NCI-H524 treated with DMSO at 0.1 percent for 48 hours (cell line): Measurements from ENCODE around the gene AUTS2.
"Not testable (repeated sequence)": the region's sequence is repeated elsewhere in the genome, so short reads cannot be mapped to it uniquely, and the experiment has no call there.

Experiments
- DNase-seq: peaks from one replicate; lab custom pipeline; 2025; lab: John Stamatoyannopoulos, UW

Gene AUTS2

DNA sequence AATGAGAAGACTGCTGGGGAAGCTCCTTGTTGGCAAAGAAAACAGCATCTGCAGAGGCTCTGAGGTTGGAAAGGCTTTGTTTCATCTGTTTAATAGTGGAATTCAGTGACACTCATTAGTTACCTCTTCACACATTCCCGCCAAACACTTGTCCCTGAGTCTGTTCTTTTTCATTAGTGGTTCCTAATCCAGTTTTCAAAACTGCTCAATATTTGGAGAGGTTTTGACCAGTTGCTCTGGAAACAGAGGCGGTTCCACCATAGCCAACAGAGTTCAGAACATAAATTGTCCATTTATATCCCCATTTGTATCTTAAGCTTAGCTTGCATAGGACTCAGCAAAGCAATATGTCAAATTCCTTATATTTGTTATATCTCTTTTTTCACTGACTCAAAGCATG is 754.6 kb downstream of the AUTS2 start:
- peak; percentile 61 for DNase-seq

DNA sequence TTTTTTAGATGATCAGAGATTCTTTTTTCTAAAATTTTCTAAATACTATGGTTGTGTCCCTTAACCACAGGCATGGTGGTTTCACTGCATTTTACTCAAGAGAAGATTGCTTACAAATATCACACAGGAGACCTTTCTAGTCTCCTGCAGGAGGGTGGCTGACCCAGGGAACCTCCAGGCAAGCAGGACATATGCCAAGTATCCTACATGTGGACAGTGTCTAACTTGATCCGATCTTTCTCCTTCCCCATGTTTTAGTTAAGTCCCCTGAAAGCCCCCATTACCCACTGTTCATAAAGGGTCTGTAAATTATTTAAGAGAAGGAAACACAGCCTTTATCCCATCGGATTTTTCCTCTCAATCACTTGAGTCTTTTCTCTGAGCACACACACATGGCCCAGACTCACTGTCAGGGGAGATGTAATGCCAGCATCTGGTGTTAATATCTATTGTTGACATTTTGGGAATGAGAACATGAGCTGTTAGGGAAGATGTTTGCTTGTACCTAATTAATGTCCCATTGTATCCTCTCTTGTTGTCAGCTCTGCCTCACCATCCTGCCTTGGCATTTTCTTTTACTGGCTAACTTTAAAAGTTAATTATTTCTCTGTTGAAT is 755.2 kb downstream of the AUTS2 start:
- DNase-seq, result peak; percentile 65

DNA sequence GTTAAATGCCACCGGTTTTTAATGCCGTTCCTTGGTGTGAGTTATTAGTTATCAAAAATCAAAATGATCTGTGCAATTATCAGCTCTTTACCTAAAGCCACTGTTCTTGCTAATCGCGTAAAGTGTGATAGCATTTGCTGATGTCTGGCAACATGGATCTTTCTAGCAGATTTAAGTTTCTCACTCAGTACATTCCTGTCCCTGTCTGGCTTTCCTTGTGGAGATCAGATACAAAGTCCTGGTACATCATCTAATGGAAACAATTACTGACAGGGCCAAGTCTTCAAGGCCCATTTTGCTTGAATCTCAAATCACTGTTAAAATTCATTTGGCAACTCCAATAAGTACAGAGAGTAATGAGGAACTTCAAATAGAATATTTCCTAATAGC is 755.7 kb downstream of the AUTS2 start:
- peak; percentile 66 for DNase-seq

DNA sequence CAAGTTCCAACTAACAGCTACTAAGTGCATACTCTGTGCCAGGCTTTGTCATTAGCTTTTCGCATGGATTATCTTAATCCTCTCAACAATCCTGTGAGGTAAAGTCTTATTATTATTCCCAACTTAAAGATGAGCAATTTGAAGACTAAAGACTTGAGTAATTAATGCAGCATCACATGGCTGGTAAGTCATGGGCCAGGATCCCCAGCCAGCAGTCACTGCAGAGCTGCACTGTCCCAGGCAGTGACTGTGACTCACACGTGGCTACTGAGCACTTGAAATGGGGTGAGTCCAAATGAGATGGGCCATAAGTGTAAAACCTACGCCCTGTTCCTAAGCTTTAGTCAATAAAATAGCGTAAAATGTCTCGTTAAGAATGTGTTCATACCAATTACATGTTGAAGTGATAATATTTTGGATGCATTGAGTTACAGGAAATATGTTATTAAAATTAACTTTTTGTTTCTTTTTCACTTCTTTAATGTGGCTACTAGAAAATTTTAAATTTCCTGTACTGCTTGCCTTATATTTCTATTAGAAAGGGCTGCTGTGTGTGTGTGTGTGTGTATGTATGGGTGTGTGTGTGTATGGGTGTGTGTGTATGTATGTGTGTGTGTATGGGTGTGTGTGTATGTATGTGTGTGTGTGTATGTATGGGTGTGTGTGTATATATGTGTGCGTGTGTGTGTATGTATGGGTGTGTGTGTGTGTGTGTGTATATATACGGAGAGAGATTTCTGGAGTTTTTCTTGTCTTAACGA is 756.3 kb downstream of the AUTS2 start:
- DNase-seq, result peak; percentile 77

DNA sequence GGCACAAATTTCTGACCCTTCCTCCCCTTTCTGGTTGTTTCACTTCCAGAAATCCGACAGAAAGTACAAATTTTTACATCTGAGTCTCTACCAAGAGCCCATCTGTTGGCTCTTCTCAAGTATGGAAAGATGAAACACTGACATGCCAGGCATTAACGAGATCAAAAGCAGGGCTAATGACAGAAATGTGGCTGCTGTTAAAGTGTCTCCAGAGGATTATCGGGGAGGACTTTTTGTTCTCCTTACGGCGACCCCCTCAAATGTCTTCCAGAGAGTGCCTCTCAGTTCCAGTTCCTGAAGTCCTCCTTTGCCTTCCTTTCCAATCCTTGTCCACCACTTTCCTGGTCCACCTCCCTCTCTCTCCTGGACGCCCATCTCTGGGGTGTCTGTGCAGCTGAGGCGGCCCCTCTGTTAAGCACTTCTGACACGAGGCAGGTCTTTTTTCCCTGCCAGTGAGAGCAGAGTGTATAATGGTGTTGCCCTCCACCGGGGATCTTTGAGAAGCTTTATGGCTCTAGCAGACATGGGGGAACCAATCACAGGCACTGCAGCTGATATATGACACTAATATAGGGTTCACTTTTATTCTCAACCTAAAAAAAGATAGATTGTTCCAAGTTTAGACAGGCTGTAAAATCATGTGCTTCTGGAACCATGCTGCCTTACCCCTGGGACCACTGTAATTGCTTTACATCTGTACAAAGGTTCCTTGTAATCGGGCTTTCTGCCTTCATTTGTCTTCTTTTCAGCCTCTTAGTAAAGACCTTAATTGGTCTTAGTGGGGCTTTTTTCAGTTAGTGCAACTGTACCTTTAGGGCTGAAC is 757.1 kb downstream of the AUTS2 start:
- DNase-seq, result peak; percentile 96

DNA sequence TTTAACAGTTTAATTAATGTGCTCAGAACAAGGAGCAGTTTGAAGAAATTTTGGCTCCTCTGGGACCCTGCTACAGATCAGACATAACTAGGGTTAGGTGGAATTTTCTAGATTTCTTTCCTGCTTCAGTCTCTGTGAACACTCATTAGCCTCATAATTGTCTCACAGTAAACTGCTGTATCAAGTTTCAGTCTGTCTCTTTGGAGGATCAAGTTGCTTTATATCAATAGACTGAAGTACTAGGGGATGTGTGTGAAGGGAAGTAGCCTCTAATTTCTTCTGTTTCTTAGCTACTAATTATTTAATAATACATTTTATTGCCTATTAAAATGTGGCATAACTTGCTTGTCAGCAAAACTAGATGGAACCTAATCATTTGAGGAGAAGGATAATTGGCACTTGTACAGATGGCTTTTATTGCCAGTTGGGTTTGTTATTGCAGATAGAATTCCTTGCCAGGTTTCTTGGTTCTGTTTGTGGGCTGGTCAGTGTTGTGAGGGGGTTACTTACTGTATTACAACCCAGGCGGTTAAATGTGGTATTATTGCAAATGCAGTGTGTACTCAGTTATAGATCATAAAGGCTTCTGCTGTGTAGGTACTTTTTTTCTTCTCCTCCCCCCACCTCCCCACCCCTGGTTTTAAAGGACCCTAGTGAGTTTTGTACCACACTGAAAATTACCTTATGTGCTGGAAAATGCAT is 758.0 kb downstream of the AUTS2 start:
- DNase-seq, result peak; percentile 98

DNA sequence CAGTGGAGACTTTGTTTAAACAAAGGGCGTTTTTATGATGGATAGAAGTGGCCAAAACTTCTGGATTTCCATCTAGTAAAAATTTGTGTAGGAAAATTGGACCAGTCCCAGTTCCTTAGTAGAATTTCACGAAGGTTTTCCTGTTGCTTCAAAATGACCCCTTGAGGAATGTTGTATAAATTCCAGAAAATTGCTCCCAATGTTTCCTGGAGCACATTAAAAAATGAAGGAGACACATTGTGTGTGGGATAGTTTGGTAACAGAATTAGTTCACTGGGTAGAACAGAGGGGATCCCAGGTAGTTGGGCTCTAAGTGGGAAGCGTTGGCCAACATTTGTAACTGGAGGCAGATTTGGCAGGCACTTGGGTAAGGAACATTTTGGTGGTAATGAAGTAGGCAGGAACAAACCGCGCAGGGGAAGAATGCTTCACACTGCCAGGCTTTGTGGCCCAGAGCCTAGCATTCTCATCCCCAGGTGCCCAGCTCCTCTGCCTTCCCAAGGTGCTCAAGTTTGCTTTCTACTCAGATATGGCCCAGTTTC is 758.6 kb downstream of the AUTS2 start:
- DNase-seq, result no peak

DNA sequence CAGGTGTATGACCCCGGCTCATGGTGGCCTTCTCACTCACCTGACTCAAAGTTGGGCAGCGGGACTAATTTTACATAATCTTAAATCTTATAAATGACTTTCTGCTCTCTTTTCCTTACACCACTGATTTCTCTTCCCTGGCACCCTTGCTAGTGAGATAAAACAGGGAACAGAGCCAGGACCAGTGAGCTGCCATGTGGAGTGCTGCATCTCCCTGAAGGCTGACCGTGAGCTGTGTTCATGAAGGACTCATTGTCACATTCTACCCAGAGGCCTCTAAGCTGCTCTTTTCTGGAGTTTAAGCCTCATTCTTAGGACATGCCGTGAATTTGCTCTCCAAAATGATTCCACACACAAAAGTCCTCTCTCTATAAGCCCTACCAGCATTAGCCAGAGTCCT is 762.3 kb downstream of the AUTS2 start:
- no peak for DNase-seq

DNA sequence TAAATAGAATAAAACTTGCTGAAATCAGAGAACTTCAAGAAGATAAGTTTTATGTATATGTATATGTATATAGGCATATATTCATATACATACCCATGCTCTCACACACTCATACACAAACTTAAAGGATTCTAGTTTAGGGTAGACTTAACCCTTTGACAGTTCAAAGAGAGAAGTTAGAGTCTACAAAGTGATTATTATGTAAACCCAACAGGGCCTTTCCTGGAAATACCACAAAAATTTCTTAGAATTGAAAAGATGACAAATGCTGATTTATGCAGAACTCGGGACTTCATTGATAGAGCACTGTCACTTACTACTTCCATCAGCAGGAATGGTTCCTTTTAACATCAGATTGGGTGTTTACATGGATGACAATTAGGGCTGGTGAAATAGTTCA is 763.5 kb downstream of the AUTS2 start:
- DNase-seq, result no peak

DNA sequence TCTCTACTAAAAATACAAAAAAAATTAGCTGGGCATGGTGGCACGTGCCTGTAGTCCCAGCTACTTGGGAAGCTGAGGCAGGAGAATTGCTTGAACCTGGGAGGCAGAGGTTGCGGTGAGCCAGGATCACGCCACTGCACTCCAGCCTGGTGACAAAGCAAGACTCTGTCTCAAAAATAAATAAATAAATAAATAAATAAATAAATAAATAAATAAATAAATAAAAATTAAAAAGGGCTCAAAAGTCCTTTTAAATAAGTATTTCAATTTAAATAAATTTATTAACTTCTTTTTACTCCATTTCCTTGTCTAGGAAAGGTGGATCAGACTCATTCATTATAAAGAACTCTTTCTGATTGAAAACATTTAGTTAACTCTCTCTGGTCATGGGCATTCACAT is 766.1 kb downstream of the AUTS2 start:
- not testable (repeated sequence) for DNase-seq

DNA sequence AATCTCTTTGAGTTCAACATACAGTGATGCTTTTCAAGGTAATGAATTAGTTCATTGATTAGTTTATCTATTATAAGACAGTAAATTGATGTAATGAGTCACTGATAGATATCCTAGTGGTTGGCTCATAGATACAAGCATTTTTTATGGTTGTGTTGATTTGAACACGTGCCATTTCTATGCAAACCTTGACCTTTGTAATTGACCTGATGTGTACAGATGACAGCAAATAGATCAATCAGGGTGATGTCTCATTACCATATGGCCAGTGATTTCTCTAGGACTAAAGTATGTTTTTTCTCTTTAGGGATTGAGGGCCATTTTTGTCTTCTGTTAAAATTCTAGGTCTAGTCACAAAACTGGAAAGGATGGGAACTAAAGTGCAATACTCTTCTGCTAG is 773.4 kb downstream of the AUTS2 start:
- DNase-seq, result no peak

DNA sequence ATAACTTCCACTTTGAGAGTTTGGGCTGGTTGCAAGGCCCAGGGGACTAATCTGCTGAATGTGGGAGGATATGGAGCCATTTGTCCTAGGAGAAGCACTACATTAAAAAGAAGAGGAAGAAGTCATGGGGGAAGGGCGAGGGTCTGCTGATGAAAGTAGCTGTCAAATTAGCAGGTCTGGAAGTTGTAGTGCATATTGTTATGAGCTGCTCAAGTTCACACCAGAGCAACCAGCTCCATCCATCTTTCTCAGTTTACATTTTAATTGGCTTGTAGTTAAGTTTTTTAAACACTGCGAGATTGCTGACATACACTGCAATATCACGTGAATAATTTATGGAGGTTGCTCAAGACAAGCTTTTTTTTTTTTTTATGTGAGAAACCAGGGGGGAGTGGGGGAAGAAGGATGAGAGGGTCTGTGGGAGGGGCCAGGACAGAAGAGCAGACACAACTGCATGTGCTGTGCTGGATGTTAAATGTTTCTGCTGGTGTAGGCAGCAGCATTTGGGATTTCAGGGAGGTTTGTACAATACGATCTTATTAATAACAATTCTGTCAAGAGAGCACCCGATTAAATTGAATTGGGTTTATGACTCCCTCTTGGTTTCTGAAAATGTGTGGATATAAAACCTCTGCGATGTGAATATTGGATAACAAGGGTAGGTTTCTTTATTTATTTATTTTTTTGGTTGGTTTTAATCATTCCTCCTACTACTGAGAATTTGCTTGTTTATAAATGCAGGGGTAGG is 774.7 kb downstream of the AUTS2 start:
- DNase-seq, result no peak

DNA sequence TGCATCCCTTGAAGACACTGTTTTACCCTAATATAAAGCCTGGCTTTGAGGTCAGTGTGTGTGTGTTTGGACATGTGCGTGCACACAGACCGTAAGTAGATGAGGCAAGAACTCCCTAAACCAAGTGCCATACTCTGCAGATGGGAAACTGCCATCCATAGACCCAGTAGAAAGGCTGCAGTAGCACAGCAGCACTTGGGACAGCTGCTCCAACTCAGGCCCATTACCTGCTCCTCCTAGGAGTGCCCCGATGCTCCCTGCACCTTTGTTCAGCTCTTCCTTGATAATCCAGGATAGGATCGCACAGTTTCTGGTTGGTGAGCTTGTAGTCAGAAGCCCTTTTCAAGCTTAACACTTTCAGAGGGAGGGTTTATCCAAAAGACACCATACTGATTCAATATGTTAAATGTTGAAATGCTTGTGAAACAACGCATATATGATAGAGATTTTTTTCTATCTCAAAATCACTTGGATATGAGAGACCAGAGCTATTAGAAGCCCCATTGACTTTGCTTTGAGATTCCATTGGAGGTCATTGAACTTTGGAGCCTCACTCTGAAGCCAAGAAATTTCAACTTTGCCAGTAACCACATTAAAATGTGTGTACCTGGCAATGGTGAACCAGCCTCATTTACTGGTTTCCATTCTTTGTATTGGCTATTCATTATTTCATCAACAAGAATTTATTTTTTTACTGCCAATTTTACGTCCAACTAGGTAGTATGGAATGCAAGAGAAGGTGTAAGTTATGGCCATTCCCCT is 776.7 kb downstream of the AUTS2 start:
- no peak for DNase-seq

DNA sequence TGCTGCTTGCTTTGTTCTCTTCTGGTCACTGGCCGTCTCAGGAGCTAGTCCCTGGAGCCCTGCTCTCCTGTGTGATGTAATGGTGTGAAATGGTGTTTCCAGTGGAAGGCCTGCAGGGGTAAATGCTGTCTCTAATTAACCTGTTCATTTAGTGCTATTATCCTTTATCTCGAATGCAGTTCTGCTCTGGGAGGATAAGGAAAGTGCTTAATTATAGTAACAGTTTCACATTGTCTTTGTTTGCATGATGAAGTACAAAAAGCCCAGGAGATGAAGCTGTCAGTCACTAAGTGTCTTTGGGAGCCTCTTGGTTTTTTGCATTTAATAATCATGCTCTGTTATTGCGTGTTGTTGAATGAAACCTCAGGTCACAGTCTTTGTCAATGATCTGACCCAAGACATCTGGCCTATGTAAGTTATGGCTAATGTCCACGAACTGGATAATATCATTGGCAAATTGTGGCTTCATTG is 778.3 kb downstream of the AUTS2 start:
- no peak for DNase-seq

DNA sequence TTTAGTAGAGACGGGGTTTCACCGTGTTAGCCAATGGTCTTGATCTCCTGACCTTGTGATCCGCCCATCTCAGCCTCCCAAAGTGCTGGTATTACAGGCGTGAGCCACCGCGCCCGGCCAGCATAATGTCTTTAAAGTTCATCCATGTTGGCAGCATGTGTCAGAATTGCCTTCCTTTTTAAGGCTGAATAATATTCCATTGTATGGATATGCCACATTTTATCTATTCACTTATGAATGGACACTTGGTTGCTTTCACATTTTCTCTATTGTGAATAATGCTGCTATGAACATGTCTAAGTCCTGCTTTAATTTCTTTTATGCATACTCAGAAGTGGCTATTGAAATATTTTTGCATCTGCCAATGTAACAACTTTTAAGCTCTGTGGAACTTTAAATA is 779.7 kb downstream of the AUTS2 start:
- DNase-seq, result no peak

DNA sequence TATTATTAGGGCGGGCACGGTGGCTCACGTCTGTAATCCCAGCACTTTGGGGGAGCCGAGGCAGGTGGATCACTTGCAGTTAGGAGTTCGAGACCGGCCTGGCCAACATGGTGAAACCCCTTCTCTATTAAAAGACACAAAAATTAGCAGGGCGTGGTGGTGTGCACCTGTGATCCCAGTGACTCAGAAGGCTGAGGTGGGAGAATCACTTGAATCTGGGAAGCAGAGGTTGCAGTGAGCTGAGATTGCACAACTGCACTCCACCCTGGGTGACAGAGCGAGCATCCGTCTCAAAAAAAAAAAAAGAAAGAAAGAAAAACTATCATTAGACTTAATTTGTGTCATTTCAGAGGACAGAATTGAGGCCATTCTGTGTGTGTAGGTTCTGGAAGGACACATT is 780.9 kb downstream of the AUTS2 start:
- DNase-seq, result no peak

DNA sequence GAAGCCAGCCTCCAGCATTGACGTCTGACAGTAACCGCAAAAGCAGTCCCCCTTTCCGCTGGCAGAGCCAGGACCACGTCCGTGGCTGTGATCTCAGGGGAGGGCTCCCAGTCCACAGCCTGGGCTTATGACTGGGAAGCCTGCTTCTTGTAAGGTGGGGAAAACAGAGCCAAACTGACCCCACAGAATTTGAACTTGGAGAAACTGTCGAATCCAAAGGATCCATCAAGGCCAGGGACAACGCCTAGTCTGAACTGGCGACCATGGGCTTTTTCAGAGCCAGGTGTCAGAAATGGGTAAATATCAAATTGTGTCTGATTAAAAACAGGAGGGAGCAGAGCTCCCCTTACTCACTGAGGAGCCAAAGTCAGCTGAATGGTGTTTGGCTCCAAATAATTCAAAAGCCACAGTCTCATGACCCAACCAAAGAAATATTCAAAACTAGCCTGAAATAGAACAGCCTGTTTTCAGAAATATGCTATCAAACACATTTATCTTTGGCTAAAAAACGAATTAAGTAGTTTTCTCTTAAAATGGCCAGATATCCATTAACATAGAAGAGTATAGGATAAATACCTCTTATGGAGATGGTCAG is 782.2 kb downstream of the AUTS2 start:
- DNase-seq, result no peak

DNA sequence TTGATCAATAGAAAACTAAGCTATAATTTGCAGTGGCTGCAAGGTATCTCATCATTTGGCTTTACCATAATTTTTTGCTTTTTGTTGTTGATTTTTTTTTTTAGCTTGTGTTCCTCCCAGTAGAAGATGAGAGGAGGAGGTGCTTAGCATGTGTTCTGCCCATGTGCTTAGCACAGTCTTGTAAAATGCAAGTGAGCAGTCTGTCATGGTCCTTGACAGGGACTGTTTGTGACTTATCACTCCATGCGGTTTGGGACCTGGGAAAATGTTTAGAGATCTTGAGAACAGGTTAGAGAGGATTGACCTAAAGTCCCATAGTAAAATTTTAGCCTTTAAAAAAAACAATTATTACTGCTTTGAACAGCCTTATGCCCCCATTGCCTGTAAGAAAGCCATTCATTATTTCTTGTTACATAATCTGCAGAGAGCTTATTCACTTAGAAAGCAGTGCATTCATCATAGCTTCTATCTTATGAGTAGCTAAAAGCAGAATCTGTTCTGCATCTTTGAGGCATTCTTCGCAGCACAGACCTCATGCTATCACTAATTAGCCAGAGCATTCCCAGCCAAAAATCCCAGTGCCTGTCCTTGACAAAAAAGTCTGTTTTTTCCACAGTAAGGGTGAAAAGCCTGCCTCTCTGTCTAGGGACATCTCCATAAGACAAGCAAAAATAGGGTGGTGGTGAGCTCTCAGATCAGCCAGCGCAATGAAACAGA is 784.9 kb downstream of the AUTS2 start:
- no peak for DNase-seq

DNA sequence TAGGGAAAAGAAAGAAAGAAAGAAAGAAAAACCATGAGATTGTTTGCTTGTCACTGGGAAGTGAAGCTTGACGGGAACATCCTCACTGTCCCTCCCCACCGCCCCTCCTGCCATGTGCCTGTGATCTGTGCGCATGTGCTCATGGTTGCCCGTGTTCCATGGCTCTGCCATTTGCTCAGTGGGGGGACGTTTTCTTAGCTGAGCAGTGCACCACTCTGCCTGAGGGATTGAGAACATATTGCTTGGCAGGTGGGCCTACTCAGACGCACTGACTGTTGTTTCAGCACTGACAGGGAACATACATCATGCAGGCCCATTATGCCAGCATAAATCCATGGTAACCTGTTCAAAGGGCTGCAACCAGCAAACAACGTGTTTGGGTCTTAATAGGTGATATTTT is 785.7 kb downstream of the AUTS2 start:
- no peak for DNase-seq
